WERI-Rb-1 (cell line): ENCODE results near the gene PGAM5.

Source experiments
- DNase-seq: peaks from one replicate; pipeline ENCODE4 v3.0.0-alpha.2; 2020
- H3K27ac ChIP-seq: fragments of 250-450 bp; sonication (Bioruptor Pico); 2 replicates; pipeline ENCODE4 v1.5.1; 2020; ENCODE audit warnings: mild to moderate bottlenecking, moderate library complexity
- H3K27me3 ChIP-seq: fragments of 250-450 bp; sonication (Bioruptor Pico); 2 replicates; pipeline ENCODE4 v1.5.1; 2021; ENCODE audit warnings: mild to moderate bottlenecking, low read depth, moderate library complexity; ENCODE audit not compliant: insufficient read depth, severe bottlenecking
- H3K36me3 ChIP-seq: fragments of 250-450 bp; sonication (Bioruptor Pico); 2 replicates; pipeline ENCODE4 v1.5.1; 2020; ENCODE audit warnings: mild to moderate bottlenecking, moderate library complexity
- H3K4me3 ChIP-seq: 2 replicates; pipeline ENCODE4 v1.5.1; 2011; ENCODE audit warnings: low read depth, mild to moderate bottlenecking, control low read depth, low read length
- H3K9me3 ChIP-seq: fragments of 250-450 bp; sonication (Bioruptor Pico); 2 replicates; pipeline ENCODE4 v1.5.1; 2021; ENCODE audit warnings: mild to moderate bottlenecking, moderate library complexity; ENCODE audit not compliant: severe bottlenecking
- TF ChIP-seq, protein P1 (sequence below): IDR thresholded peaks from 2 replicates; pipeline ENCODE4 v1.5.1; 2011; ENCODE audit warnings: low read depth, mild to moderate bottlenecking, control low read depth, inconsistent platforms, low read length

The PGAM5 gene

DNA sequence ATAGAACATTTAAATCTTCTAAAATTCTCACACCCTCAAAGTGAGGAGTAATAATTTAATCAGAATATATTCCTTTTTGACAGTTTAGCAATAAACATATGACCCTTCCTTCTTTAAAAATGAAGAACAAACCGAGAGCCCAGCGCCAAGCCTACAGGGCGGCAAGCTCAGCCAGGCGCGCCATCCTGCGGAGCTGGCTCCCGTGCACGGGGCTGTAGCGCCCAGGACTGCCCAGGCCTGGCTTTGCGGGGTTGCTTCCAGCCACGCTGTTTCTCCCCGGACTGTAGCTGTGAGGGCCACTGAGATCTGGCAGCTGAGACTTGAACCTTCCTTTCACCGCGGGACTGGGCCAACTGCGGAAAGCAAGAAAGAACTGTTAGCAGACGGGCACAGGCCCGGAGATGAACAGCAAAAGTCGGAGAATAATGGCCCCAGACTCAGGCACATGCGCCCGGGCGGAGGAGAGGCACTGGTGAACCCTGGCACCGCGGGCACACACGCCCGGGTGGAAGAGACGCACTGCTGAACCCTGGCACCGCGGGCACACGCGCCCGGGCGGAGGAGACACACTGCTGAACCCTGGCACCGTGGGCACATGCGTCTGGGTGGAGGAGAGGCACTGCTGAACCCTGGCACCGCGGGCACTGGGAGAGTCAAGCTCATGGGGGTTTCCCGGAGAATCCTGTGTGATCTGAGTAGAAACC is 16.6 kb downstream of the PGAM5 start:
- H3K9me3 ChIP-seq, result no peaks in the 10 kb centered on the region
- no peak overlapping the region for H3K27ac ChIP-seq
- TF ChIP-seq, protein P1, sequence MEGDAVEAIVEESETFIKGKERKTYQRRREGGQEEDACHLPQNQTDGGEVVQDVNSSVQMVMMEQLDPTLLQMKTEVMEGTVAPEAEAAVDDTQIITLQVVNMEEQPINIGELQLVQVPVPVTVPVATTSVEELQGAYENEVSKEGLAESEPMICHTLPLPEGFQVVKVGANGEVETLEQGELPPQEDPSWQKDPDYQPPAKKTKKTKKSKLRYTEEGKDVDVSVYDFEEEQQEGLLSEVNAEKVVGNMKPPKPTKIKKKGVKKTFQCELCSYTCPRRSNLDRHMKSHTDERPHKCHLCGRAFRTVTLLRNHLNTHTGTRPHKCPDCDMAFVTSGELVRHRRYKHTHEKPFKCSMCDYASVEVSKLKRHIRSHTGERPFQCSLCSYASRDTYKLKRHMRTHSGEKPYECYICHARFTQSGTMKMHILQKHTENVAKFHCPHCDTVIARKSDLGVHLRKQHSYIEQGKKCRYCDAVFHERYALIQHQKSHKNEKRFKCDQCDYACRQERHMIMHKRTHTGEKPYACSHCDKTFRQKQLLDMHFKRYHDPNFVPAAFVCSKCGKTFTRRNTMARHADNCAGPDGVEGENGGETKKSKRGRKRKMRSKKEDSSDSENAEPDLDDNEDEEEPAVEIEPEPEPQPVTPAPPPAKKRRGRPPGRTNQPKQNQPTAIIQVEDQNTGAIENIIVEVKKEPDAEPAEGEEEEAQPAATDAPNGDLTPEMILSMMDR, result no peak
- H3K27me3 ChIP-seq, result no peaks in the 10 kb centered on the region
- H3K4me3 ChIP-seq, result no peak overlapping the region
- no peak for DNase-seq
- H3K36me3 ChIP-seq, result peaks cover 85% of the 10 kb centered on the region

GRCh38 chr12:132728502-132728901 is 17.9 kb downstream of the PGAM5 start:
- DNase-seq, result no peak
- Histone ChIP-seq H3K27ac (no peak overlapping the region), H3K27me3 (no peaks in the 10 kb centered on the region), H3K9me3 (no peaks in the 10 kb centered on the region), H3K36me3 (peaks cover 73% of the 10 kb centered on the region), H3K4me3 (no peak overlapping the region)
- TF ChIP-seq, protein P1, result no peak

DNA sequence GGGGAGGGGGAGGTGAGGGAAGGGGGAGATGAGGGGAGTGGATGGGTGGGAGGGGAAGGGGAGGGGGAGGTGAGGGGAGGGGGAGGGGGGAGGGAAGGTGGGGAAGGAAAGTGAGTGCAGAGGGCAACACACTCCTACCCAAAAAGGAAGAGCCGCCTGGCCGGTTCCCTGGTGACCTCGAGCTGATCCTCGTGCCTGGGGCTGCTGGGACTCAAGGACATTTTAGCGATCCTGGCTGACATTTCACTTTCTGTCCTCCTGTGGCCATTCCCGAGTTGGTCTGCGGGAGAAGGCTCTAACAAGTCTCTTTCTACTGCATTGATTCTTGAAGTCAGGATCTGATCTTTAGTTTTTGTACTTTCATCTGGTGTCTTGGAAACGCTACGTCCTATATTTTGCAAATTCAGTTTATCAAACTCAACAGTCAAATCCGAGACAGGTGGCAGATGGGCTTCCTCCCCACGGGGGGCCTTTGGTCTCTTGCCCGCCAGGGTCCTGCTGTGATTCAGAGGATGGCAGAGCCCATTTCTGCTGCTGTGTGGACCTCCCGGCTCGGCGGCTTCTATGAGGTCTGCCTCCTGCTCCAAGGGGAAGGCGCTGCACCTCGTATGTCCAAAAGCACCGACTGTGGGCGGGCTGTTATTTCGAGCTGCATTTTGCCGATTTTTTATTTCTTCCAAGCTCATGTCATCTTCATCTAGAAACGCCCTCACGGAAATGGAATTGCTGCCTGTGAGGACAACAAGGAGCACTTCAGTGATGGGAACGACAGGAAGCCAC is 19.1 kb downstream of the PGAM5 start:
- DNase-seq, result peak; percentile 29
- TF ChIP-seq, protein P1, result no peak
- Histone ChIP-seq H3K9me3 (no peaks in the 10 kb centered on the region), H3K27me3 (no peaks in the 10 kb centered on the region), H3K4me3 (no peak overlapping the region), H3K27ac (peak overlapping the region; percentile 63), H3K36me3 (peaks cover 72% of the 10 kb centered on the region)

DNA sequence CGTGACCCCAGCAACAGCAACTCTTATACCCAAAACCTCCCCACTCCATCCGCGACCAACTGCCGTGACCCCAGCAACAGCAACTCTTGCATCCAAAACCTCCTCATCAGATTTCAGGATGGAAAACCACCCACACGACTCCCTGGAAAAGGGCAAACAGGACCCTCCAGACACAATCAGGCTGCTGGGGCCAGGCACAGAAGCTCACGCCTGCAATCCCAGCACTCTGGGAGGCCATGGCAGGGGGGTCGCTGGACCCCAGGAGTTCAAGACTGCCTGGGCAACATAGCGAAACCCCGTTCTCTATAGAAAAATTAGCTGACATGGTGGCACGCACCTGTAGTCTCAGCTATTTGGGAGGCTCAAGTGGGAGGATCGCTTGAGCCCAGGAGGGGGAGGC is 19.7 kb downstream of the PGAM5 start:
- no peak overlapping the region; the same call in 1 of the 2 replicates for H3K27ac ChIP-seq
- TF ChIP-seq, protein P1, result no peak
- peaks cover 72% of the 10 kb centered on the region for H3K36me3 ChIP-seq

DNA sequence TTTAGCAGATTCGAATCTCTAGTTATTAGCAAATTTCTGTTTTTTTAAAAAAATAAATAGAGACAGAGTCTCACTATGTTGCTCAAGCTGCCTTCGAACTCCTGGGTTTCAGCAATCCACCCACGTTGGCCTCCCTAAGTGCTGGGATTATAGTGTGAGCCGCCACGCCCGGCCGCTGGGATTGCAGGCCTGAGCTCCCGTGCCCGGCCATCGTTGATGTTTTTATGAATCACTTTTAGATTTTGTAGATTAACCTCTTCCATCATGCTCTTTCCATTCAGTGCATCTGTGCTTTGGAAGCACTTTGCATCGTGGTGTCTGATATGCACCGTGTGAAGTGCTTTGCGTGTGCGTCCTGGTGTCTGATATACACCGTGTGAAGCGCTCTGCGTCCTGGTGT is 20.9 kb downstream of the PGAM5 start:
- Histone ChIP-seq H3K27ac (no peak overlapping the region), H3K36me3 (peaks cover 72% of the 10 kb centered on the region), H3K9me3 (no peaks in the 10 kb centered on the region), H3K27me3 (no peaks in the 10 kb centered on the region), H3K4me3 (no peak overlapping the region)
- DNase-seq, result no peak
- TF ChIP-seq, protein P1, result no peak

More for the DNA sequence above, 19.7 kb downstream of the PGAM5 start:
- DNase-seq, result no peak
- Histone ChIP-seq H3K4me3 (no peak overlapping the region), H3K9me3 (no peaks in the 10 kb centered on the region), H3K27me3 (no peaks in the 10 kb centered on the region)
